ENCODE results near the gene MMAB.

DNA sequence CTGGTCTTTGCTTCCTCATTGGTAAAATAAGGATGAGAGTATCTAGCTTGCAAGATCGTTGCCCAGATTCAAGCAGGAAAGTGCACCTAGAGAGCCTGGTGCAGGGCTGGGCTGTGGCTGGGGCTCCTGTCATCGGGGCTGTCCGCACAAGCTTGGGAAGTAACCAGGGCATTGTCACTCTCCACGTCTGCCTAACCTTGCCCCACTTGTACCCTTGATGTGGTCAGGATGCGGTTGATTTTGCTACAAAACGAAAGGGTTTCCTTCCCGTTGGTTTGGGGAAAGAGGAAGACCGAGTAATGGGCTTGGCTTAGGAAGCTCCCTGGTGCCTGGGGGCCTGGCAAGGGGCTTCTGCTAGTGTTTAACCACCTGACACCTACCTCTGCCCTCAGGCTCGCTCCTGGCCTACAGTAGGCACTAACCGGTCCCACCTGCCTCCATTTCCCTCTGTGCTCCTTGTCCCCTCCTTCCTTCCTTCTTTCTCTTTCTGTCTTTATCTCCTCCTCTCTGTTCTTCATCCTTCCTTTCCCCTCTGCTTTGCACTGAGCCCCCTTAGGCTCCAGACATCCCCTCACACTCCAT, 22.1 kb upstream of the MMAB start:
- TF ChIP-seq, protein P1, sequence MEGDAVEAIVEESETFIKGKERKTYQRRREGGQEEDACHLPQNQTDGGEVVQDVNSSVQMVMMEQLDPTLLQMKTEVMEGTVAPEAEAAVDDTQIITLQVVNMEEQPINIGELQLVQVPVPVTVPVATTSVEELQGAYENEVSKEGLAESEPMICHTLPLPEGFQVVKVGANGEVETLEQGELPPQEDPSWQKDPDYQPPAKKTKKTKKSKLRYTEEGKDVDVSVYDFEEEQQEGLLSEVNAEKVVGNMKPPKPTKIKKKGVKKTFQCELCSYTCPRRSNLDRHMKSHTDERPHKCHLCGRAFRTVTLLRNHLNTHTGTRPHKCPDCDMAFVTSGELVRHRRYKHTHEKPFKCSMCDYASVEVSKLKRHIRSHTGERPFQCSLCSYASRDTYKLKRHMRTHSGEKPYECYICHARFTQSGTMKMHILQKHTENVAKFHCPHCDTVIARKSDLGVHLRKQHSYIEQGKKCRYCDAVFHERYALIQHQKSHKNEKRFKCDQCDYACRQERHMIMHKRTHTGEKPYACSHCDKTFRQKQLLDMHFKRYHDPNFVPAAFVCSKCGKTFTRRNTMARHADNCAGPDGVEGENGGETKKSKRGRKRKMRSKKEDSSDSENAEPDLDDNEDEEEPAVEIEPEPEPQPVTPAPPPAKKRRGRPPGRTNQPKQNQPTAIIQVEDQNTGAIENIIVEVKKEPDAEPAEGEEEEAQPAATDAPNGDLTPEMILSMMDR (IDR thresholded peaks at IDR 0.05), result no peak
- no peak for TF ChIP-seq POLR2A (IDR thresholded peaks at IDR 0.05)
